ENCODE data around the gene IGSF6. TPM values are rescaled to one million over a fixed set of nuclear protein-coding genes. Genes with fewer than 3 reads are reported as not detected.
"Not testable (repeated sequence)": the region's sequence is repeated elsewhere in the genome, so short reads cannot be mapped to it uniquely, and the experiment has no call there.

IGSF6 gene
- total RNA-seq, 1 donor from 2014 or later, result 0.74 TPM

- intact Hi-C loops (cut with DNase I), result no loop called here
- Histone ChIP-seq H3K27ac (no peak overlapping the region), H3K4me1 (no peaks in the 10 kb centered on the region), H3K4me3 (no peak overlapping the region), H3K9me3 (no peaks in the 10 kb centered on the region), H3K36me3 (no peaks in the 10 kb centered on the region), H3K27me3 (no peaks in the 10 kb centered on the region)
- TF ChIP-seq POLR2A (IDR thresholded peaks at IDR 0.05) (no peak), CTCF (IDR thresholded peaks at IDR 0.05) (no peak), POLR2AphosphoS5 (IDR thresholded peaks at IDR 0.05; ENCODE audit: insufficient read depth in 1 of 2, low read depth in 1 of 2) (no peak)
- DNase-seq (ENCODE audit: extremely low spot score in 2 of 2), result no peak
Observed at GRCh38 chr16:21694609-21695008, 42.2 kb upstream of the IGSF6 start.

GRCh38 chr16:21690967-21691366 lies 38.6 kb upstream of the IGSF6 start:
- DNase-seq (ENCODE audit: extremely low spot score in 2 of 2); H3K4me1 ChIP-seq; intact Hi-C loops (cut with DNase I); H3K36me3 ChIP-seq; H3K9me3 ChIP-seq; H3K27me3 ChIP-seq; H3K27ac ChIP-seq; H3K4me3 ChIP-seq: not testable (repeated sequence)

- no peaks in the 10 kb centered on the region for H3K9me3 ChIP-seq
- intact Hi-C loops (cut with DNase I), result no loop called here
- TF ChIP-seq CTCF (IDR thresholded peaks at IDR 0.05) (no peak), POLR2AphosphoS5 (IDR thresholded peaks at IDR 0.05; ENCODE audit: insufficient read depth in 1 of 2, low read depth in 1 of 2) (no peak), POLR2A (IDR thresholded peaks at IDR 0.05) (no peak)
- H3K36me3 ChIP-seq, result no peaks in the 10 kb centered on the region
- no peak overlapping the region for H3K4me3 ChIP-seq
- no peaks in the 10 kb centered on the region for H3K27me3 ChIP-seq
- H3K4me1 ChIP-seq, result no peaks in the 10 kb centered on the region
- no peak overlapping the region for H3K27ac ChIP-seq
- no peak for DNase-seq (ENCODE audit: extremely low spot score in 2 of 2)
Observed at GRCh38 chr16:21689107-21689506, 36.7 kb upstream of the IGSF6 start.

- no peak for DNase-seq (ENCODE audit: extremely low spot score in 2 of 2)
- Histone ChIP-seq H3K36me3 (no peaks in the 10 kb centered on the region), H3K4me3 (no peak overlapping the region), H3K27ac (no peak overlapping the region), H3K9me3 (no peaks in the 10 kb centered on the region), H3K27me3 (no peaks in the 10 kb centered on the region), H3K4me1 (no peaks in the 10 kb centered on the region)
- TF ChIP-seq POLR2AphosphoS5 (IDR thresholded peaks at IDR 0.05; ENCODE audit: insufficient read depth in 1 of 2, low read depth in 1 of 2) (no peak), POLR2A (IDR thresholded peaks at IDR 0.05) (no peak), CTCF (IDR thresholded peaks at IDR 0.05) (no peak)
- intact Hi-C loops (cut with DNase I), result no loop called here
Observed at GRCh38 chr16:21685034-21685455, 32.6 kb upstream of the IGSF6 start.

- no peak overlapping the region for H3K27ac ChIP-seq
- TF ChIP-seq POLR2AphosphoS5 (IDR thresholded peaks at IDR 0.05; ENCODE audit: insufficient read depth in 1 of 2, low read depth in 1 of 2) (no peak), POLR2A (IDR thresholded peaks at IDR 0.05) (no peak), CTCF (IDR thresholded peaks at IDR 0.05) (no peak)
- H3K27me3 ChIP-seq, result no peaks in the 10 kb centered on the region
- DNase-seq (ENCODE audit: extremely low spot score in 2 of 2), result no peak
- no peaks in the 10 kb centered on the region for H3K4me1 ChIP-seq
- intact Hi-C loops (cut with DNase I), result no loop called here
- H3K9me3 ChIP-seq, result no peaks in the 10 kb centered on the region
- no peak overlapping the region for H3K4me3 ChIP-seq
- no peaks in the 10 kb centered on the region for H3K36me3 ChIP-seq
Observed at GRCh38 chr16:21684199-21684598, 31.8 kb upstream of the IGSF6 start.

- H3K4me1 ChIP-seq, result no peaks in the 10 kb centered on the region
- intact Hi-C loops (cut with DNase I), result no loop called here
- no peaks in the 10 kb centered on the region for H3K27me3 ChIP-seq
- no peak for TF ChIP-seq POLR2AphosphoS5 (IDR thresholded peaks at IDR 0.05; ENCODE audit: insufficient read depth in 1 of 2, low read depth in 1 of 2)
- TF ChIP-seq POLR2A (IDR thresholded peaks at IDR 0.05), result no peak
- no peak for TF ChIP-seq CTCF (IDR thresholded peaks at IDR 0.05)
- no peaks in the 10 kb centered on the region for H3K9me3 ChIP-seq
- no peak overlapping the region for H3K4me3 ChIP-seq
- H3K36me3 ChIP-seq, result no peaks in the 10 kb centered on the region
- no peak for DNase-seq (ENCODE audit: extremely low spot score in 2 of 2)
- no peak overlapping the region for H3K27ac ChIP-seq
Observed at GRCh38 chr16:21683184-21683583, 30.8 kb upstream of the IGSF6 start.

- H3K9me3 ChIP-seq; DNase-seq (ENCODE audit: extremely low spot score in 2 of 2); intact Hi-C loops (cut with DNase I); H3K4me3 ChIP-seq; H3K36me3 ChIP-seq; H3K27ac ChIP-seq; H3K27me3 ChIP-seq; H3K4me1 ChIP-seq: not testable (repeated sequence)
Observed at GRCh38 chr16:21680714-21681113, 28.3 kb upstream of the IGSF6 start.

GRCh38 chr16:21674456-21674855 lies 22.0 kb upstream of the IGSF6 start:
- H3K36me3 ChIP-seq; H3K27me3 ChIP-seq; H3K9me3 ChIP-seq; H3K27ac ChIP-seq; H3K4me3 ChIP-seq; DNase-seq (ENCODE audit: extremely low spot score in 2 of 2); H3K4me1 ChIP-seq; intact Hi-C loops (cut with DNase I): not testable (repeated sequence)

Measured in vagina (tissue), 2 donors.